IMR-90 (cell line): Measurements from ENCODE around the gene LOX. TPM values are rescaled to one million over a fixed set of nuclear protein-coding genes. Genes with fewer than 3 reads are reported as not detected.

ENCODE experiments used
- ATAC-seq: fragments of 200-7000 bp; cut with Tn5 transposase; 2 replicates; pipeline ENCODE4 v1.9.1; 2020; ENCODE audit warnings: low read depth, mild to moderate bottlenecking, moderate library complexity
- BruUV-seq: library from RNA; stranded (reverse); fragments of 400-500 nt; replicated peaks from 2 replicates; lab custom pipeline; 2021; lab: Mats Ljungman, UMichigan
- CTCF ChIA-PET: fragments of 300-600 bp; formaldehyde crosslinking; extraction: SDS; loops from one replicate; lab custom pipeline; 2021; ENCODE audit warnings: antibody characterized with exemption; lab: Yijun Ruan, JAX
- POLR2A ChIA-PET: fragments of 300-600 bp; sonication (Branson Sonifier 250); formaldehyde crosslinking; loops from one replicate; lab custom pipeline; 2022; ENCODE audit warnings: antibody characterized with exemption; ENCODE audit not compliant: unreplicated experiment; lab: Charles Lee
- DNase-seq: peaks from one replicate; pipeline ENCODE4 v3.0.0; 2013
- H2AFZ ChIP-seq: replicated peaks from 2 replicates; pipeline ENCODE3; 2013; ENCODE audit warnings: low read length, mild to moderate bottlenecking; ENCODE audit not compliant: poor library complexity
- H2AK5ac ChIP-seq: 2 replicates; pipeline ENCODE4 v1.6.1; 2013; ENCODE audit warnings: low read depth, low read length, inconsistent platforms
- H2AK9ac ChIP-seq: replicated peaks from 2 replicates; pipeline ENCODE3; 2013; ENCODE audit warnings: mild to moderate bottlenecking, low read depth, low read length, moderate library complexity; ENCODE audit not compliant: poor library complexity
- H2BK120ac ChIP-seq: 2 replicates; pipeline ENCODE4 v1.6.1; 2013; ENCODE audit warnings: low read depth, low read length, inconsistent platforms
- H2BK15ac ChIP-seq: 3 replicates; pipeline ENCODE4 v1.6.1; 2013; ENCODE audit warnings: low read depth, low read length, inconsistent platforms
- H2BK20ac ChIP-seq: 2 replicates; pipeline ENCODE4 v1.6.1; 2013; ENCODE audit warnings: low read depth, mild to moderate bottlenecking, inconsistent platforms, low read length, moderate library complexity
- H2BK5ac ChIP-seq: 2 replicates; pipeline ENCODE4 v1.6.1; 2013; ENCODE audit warnings: mild to moderate bottlenecking, low read depth, low read length, inconsistent platforms; ENCODE audit not compliant: poor library complexity, severe bottlenecking
- H3K14ac ChIP-seq: replicated peaks from 2 replicates; pipeline ENCODE4 v1.6.1; 2013; ENCODE audit warnings: low read depth, low read length, inconsistent platforms
- H3K18ac ChIP-seq: 2 replicates; pipeline ENCODE4 v1.6.1; 2013; ENCODE audit warnings: low read depth, low read length, control low read depth
- H3K23ac ChIP-seq: 2 replicates; pipeline ENCODE4 v1.6.1; 2013; ENCODE audit warnings: low read depth, low read length, inconsistent platforms
- H3K27ac ChIP-seq: 2 replicates; pipeline ENCODE4 v1.5.1; 2013; ENCODE audit warnings: mild to moderate bottlenecking, control low read depth, low read length; ENCODE audit not compliant: insufficient read depth
- H3K27me3 ChIP-seq: 2 replicates; pipeline ENCODE4 v1.6.1; 2013; ENCODE audit warnings: low read length; ENCODE audit not compliant: control insufficient read depth, insufficient read depth
- H3K36me3 ChIP-seq: 2 replicates; pipeline ENCODE4 v1.6.1; 2013; ENCODE audit warnings: low read length, mixed read lengths; ENCODE audit not compliant: control insufficient read depth, insufficient read depth
- H3K4ac ChIP-seq: 2 replicates; pipeline ENCODE4 v1.6.1; 2013; ENCODE audit warnings: low read depth, low read length, inconsistent platforms
- H3K4me1 ChIP-seq: 2 replicates; pipeline ENCODE4 v1.6.1; 2013; ENCODE audit warnings: low read length, mixed read lengths; ENCODE audit not compliant: control insufficient read depth, insufficient read depth
- H3K4me2 ChIP-seq: 2 replicates; pipeline ENCODE4 v1.6.1; 2013; ENCODE audit warnings: low read depth, mild to moderate bottlenecking, control low read depth, low read length, moderate library complexity
- H3K4me3 ChIP-seq: 2 replicates; pipeline ENCODE4 v1.5.1; 2013; ENCODE audit warnings: low read depth, mild to moderate bottlenecking, control low read depth, low read length, moderate library complexity; ENCODE audit not compliant: insufficient read depth
- H3K56ac ChIP-seq: 2 replicates; pipeline ENCODE4 v1.6.1; 2013; ENCODE audit warnings: low read length, inconsistent platforms; ENCODE audit not compliant: insufficient read depth; ENCODE audit errors: extremely low read depth
- H3K79me1 ChIP-seq, 2 experiments: 2 replicates each; pipeline ENCODE4 v1.6.1; 2013; ENCODE audit warnings: low read length in 2 of 2, inconsistent platforms in 1 of 2, low read depth in 1 of 2
- H3K9ac ChIP-seq: 2 replicates; pipeline ENCODE4 v1.6.1; 2013; ENCODE audit warnings: low read depth, low read length, control low read depth
- H3K9me1 ChIP-seq: 2 replicates; pipeline ENCODE4 v1.6.1; 2013; ENCODE audit warnings: low read length, inconsistent platforms; ENCODE audit not compliant: insufficient read depth
- H3K9me3 ChIP-seq: 2 replicates; pipeline ENCODE4 v1.6.1; 2013; ENCODE audit warnings: low read length; ENCODE audit not compliant: control insufficient read depth, insufficient read depth
- H4K20me1 ChIP-seq: 2 replicates; pipeline ENCODE4 v1.6.1; 2013; ENCODE audit warnings: low read length, inconsistent platforms; ENCODE audit not compliant: insufficient read depth
- H4K5ac ChIP-seq: 2 replicates; pipeline ENCODE4 v1.6.1; 2013; ENCODE audit warnings: mild to moderate bottlenecking, low read depth, low read length, control low read depth
- H4K8ac ChIP-seq, 2 experiments: 2 replicates each; pipeline ENCODE4 v1.6.1; 2013; ENCODE audit warnings: low read depth in 2 of 2, low read length in 2 of 2, control low read depth in 1 of 2, inconsistent platforms in 1 of 2
- H4K91ac ChIP-seq: 2 replicates; pipeline ENCODE4 v1.6.1; 2013; ENCODE audit warnings: low read depth, low read length, inconsistent platforms; ENCODE audit not compliant: insufficient read depth
- BHLHE40 ChIP-seq: fragments of 150-350 bp; IDR thresholded peaks from 2 replicates; pipeline ENCODE4 v1.6.1; 2016; ENCODE audit warnings: mild to moderate bottlenecking, low read depth, low read length
- CEBPB ChIP-seq: IDR thresholded peaks from 2 replicates; pipeline ENCODE4 v1.6.1; 2012; ENCODE audit warnings: low read depth, low read length, improper control_type of control experiment
- CHD1 ChIP-seq: IDR thresholded peaks from 2 replicates; pipeline ENCODE4 v1.6.1; 2012; ENCODE audit warnings: low read depth, low read length, improper control_type of control experiment
- CTCF ChIP-seq: conservative IDR thresholded peaks from 2 replicates; pipeline ENCODE4 v1.5.1; 2012; ENCODE audit warnings: mild to moderate bottlenecking, low read depth, low read length, improper control_type of control experiment
- FOS ChIP-seq: fragments of 150-350 bp; IDR thresholded peaks from 2 replicates; pipeline ENCODE4 v1.6.1; 2016; ENCODE audit warnings: low read depth, low read length
- MAFK ChIP-seq: IDR thresholded peaks from 2 replicates; pipeline ENCODE4 v1.6.1; 2012; ENCODE audit warnings: low read depth, low read length, improper control_type of control experiment
- MAZ ChIP-seq: IDR thresholded peaks from 2 replicates; pipeline ENCODE4 v1.6.1; 2012; ENCODE audit warnings: low read depth, mild to moderate bottlenecking, low read length, improper control_type of control experiment, moderate library complexity, borderline replicate concordance
- MXI1 ChIP-seq: IDR thresholded peaks from 2 replicates; pipeline ENCODE4 v1.6.1; 2012; ENCODE audit warnings: low read depth, mild to moderate bottlenecking, low read length, moderate library complexity, borderline replicate concordance
- NFE2L2 ChIP-seq: fragments of 150-350 bp; IDR thresholded peaks from 2 replicates; pipeline ENCODE4 v1.6.1; 2016; ENCODE audit warnings: low read depth, mild to moderate bottlenecking, low read length
- POLR2A ChIP-seq: IDR thresholded peaks from 2 replicates; pipeline ENCODE4 v1.6.1; 2012; ENCODE audit warnings: mild to moderate bottlenecking, low read depth, low read length
- RAD21 ChIP-seq: IDR thresholded peaks from 2 replicates; pipeline ENCODE4 v1.6.1; 2012; ENCODE audit warnings: low read length, improper control_type of control experiment
- RCOR1 ChIP-seq: IDR thresholded peaks from 2 replicates; pipeline ENCODE4 v1.6.1; 2012; ENCODE audit warnings: mild to moderate bottlenecking, low read length, improper control_type of control experiment; ENCODE audit not compliant: insufficient replicate concordance
- RFX5 ChIP-seq: IDR thresholded peaks from 2 replicates; pipeline ENCODE4 v1.8.0; 2012; ENCODE audit warnings: low read depth, mild to moderate bottlenecking, low read length, moderate library complexity
- SMC3 ChIP-seq: fragments of 150-350 bp; IDR thresholded peaks from 2 replicates; pipeline ENCODE4 v1.6.1; 2016; ENCODE audit warnings: low read depth, mild to moderate bottlenecking, antibody characterized with exemption, low read length, moderate library complexity
- WGBS, 2 experiments: methylation state at CpG; one replicate each; pipeline versions ENCODE4 v1.1.5 to v1.1.7; 2013; ENCODE audit warnings: missing lambda C conversion rate in 2 of 2; ENCODE audit not compliant: insufficient read length in 1 of 2; ENCODE audit errors: extremely low coverage in 2 of 2; 5-methylcytosine and 5-hydroxymethylcytosine counted together
- dilution Hi-C: fragments of 300-500 bp; cut with HindIII; formaldehyde crosslinking; loops from one replicate; pipeline ENCODE4 v1.14.3; 2018; ENCODE audit warnings: low sequenced_read_pairs; ENCODE audit not compliant: unreplicated experiment
- in situ Hi-C: fragments of 300-500 bp; cut with MboI; formaldehyde crosslinking; loops from 3 replicates; pipeline ENCODE4 v1.14.3; 2019; ENCODE audit warnings: low sequenced_read_pairs, inconsistent platforms, mixed read lengths
- intact Hi-C: fragments of 100-400 bp; cut with micrococcal nuclease; formaldehyde crosslinking; loops from 2 replicates; pipeline ENCODE4 v1.10.0; 2022
- polyA plus RNA-seq, 3 experiments: library from polyadenylated mRNA; depleted of rRNA; stranded (reverse); fragments of >200 nt; gene quantifications; 2 replicates each; pipeline ENCODE4 v1.2.3, GENCODE V29; 2012; ENCODE audit warnings: low replicate concordance in 1 of 3
- total RNA-seq: library from RNA; depleted of rRNA; stranded (reverse); fragments of >200 nt; gene quantifications from 2 replicates; pipeline ENCODE4 v1.2.3, GENCODE V29; 2012
- TF ChIP-seq, protein P1 (sequence below): fragments of 150-350 bp; IDR thresholded peaks from 2 replicates; pipeline ENCODE4 v1.6.1; 2016; ENCODE audit warnings: low read depth, mild to moderate bottlenecking, low read length, moderate library complexity, borderline replicate concordance
- TF ChIP-seq, protein P2 (sequence below): fragments of 150-350 bp; IDR thresholded peaks from 2 replicates; pipeline ENCODE4 v1.6.1; 2017; ENCODE audit warnings: mild to moderate bottlenecking, antibody characterized with exemption, low read length, low read depth

The LOX gene
- total and polyA plus RNA-seq, 2 of the 4 experiments (the other 2 are of a cell fraction), result 277 to 662 TPM

DNA sequence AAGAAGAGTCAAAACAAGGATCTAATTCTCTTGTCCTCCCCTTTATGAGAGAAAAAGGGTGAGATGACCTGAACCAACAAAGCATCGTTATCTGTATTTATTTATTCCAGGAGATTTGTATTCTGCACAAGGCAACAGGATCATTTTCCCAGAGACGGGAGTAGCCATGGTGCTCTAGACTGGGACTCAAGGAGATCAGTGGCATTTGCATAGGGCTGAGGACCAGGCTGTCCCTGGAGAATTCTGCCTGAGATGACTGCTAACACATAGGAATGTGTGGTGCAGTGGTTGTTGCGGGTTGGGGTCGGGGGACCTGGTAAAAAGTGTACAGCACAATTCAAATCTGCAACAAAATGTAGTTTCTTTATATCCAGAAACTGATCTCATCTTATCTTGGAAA is 29.0 kb upstream of the LOX start:
- BruUV-seq, result no TSS peak

More for the DNA sequence above, 29.0 kb upstream of the LOX start:
- no peak overlapping the region for H4K91ac ChIP-seq
- ATAC-seq (no peak), DNase-seq (no peak)
- H2BK20ac ChIP-seq, result peak overlapping the region; percentile 16; the same call in 1 of the 2 replicates
- no peak overlapping the region for H2AK9ac ChIP-seq
- H3K27ac ChIP-seq, result no peak overlapping the region
- H3K4ac ChIP-seq, result no peak overlapping the region
- H3K4me3 ChIP-seq, result no peak overlapping the region
- no peak overlapping the region for H4K8ac ChIP-seq
- H4K5ac ChIP-seq, result no peak overlapping the region
- H2AFZ ChIP-seq, result no peak overlapping the region
- no peak overlapping the region for H3K14ac ChIP-seq
- ChIA-PET CTCF (no interaction called here), POLR2A (no interaction called here)
- no peak overlapping the region for H2BK120ac ChIP-seq
- H3K27me3 ChIP-seq, result no peaks in the 10 kb centered on the region
- H3K36me3 ChIP-seq, result no peaks in the 10 kb centered on the region
- dilution Hi-C loops, result no loop called here
- H4K20me1 ChIP-seq, result no peaks in the 10 kb centered on the region
- intact Hi-C loops, result no loop called here
- H3K79me1 ChIP-seq, result no peaks in the 10 kb centered on the region
- no peak overlapping the region for H3K9ac ChIP-seq
- H3K56ac ChIP-seq, result no peak overlapping the region
- no peaks in the 10 kb centered on the region for H3K9me3 ChIP-seq
- 0 out of 2 replicates have a peak, but pooled peaks cover 3% of the 10 kb centered on the region for H3K9me1 ChIP-seq
- H2AK5ac ChIP-seq, result no peak overlapping the region
- H3K4me2 ChIP-seq, result no peak overlapping the region
- H2BK15ac ChIP-seq, result no peak overlapping the region
- no peak for TF ChIP-seq POLR2A
- no peak for TF ChIP-seq CHD1
- TF ChIP-seq, protein P1, sequence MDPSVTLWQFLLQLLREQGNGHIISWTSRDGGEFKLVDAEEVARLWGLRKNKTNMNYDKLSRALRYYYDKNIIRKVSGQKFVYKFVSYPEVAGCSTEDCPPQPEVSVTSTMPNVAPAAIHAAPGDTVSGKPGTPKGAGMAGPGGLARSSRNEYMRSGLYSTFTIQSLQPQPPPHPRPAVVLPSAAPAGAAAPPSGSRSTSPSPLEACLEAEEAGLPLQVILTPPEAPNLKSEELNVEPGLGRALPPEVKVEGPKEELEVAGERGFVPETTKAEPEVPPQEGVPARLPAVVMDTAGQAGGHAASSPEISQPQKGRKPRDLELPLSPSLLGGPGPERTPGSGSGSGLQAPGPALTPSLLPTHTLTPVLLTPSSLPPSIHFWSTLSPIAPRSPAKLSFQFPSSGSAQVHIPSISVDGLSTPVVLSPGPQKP, result no peak
- no peak for TF ChIP-seq CEBPB
- no peak for TF ChIP-seq MXI1
- TF ChIP-seq FOS, result no peak
- no peak for TF ChIP-seq RFX5
- TF ChIP-seq NFE2L2, result no peak
- no peak for TF ChIP-seq MAZ
- TF ChIP-seq, protein P2, sequence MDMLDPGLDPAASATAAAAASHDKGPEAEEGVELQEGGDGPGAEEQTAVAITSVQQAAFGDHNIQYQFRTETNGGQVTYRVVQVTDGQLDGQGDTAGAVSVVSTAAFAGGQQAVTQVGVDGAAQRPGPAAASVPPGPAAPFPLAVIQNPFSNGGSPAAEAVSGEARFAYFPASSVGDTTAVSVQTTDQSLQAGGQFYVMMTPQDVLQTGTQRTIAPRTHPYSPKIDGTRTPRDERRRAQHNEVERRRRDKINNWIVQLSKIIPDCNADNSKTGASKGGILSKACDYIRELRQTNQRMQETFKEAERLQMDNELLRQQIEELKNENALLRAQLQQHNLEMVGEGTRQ, result no peak
- TF ChIP-seq CTCF, result no peak
- TF ChIP-seq RCOR1, result no peak
- no peak for TF ChIP-seq BHLHE40
- TF ChIP-seq RAD21, result no peak
- no peak for TF ChIP-seq SMC3
- TF ChIP-seq MAFK, result no peak
- in situ Hi-C loops, result no loop called here
- H3K4me1 ChIP-seq, result peaks cover 3% of the 10 kb centered on the region; the same call in 1 of the 2 replicates
- no peak overlapping the region for H3K18ac ChIP-seq
- H2BK5ac ChIP-seq, result no peak overlapping the region
- H3K23ac ChIP-seq, result no peak overlapping the region
- 100% methylated on average over 2 of the region's 4 CpGs; no CpG with 5 or more reads in 1 of the 2 experiments for WGBS, 2 experiments
